ENCODE results near the gene BCAR3.
"Not testable (repeated sequence)": the region's sequence is repeated elsewhere in the genome, so short reads cannot be mapped to it uniquely, and the experiment has no call there.

The BCAR3 gene

DNA sequence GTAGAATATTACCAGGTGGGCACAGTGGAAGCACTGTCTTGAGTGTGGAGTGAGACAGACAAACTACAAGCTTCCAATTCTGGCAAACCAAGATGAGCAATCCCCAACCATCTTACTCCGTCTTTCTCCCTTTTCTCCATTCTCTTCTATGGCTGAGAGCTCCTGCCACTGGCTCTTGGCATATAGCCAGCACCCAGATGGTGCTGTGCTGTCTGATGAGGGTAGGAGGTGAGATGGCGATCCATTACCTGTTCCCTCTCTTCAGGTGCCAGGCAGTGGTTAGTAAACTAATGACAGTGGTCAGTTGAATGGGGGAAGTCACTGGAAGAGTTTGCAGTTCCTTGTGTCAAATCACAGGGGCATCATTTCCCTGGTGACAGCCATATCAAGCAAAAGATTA, 125.3 kb downstream of the BCAR3 start:
- ChIA-PET CTCF (no interaction called here), POLR2A (no interaction called here)
- H3K36me3 ChIP-seq (ENCODE audit: control insufficient read depth in 2 of 2, insufficient read depth in 1 of 2, low read length in 2 of 2) = peaks cover 0 to 14% of the 10 kb centered on the region in 2 experiments; a peak in 2 of 3 replicates
- H3K9me3 ChIP-seq (ENCODE audit: control insufficient read depth, insufficient read depth, low read depth, low read length) = no peaks in the 10 kb centered on the region
- H3K27ac ChIP-seq (ENCODE audit: extremely low read depth, low read depth, low read length) = no peak overlapping the region
- peaks cover 23% of the 10 kb centered on the region for H3K4me1 ChIP-seq (ENCODE audit: control insufficient read depth, insufficient read depth, low read length)
- no peak overlapping the region for H3K4me3 ChIP-seq (ENCODE audit: low read depth, low read length)
- TF ChIP-seq ZNF791 (tag by site-specific recombination; IDR thresholded peaks at IDR 0.05) (no peak), ZNF610 (tag by site-specific recombination; IDR thresholded peaks at IDR 0.05; ENCODE audit: borderline replicate concordance) (no peak), KLF10 (tag by site-specific recombination; IDR thresholded peaks at IDR 0.05) (no peak), ZNF398 (tag by site-specific recombination; IDR thresholded peaks at IDR 0.05) (no peak)

DNA sequence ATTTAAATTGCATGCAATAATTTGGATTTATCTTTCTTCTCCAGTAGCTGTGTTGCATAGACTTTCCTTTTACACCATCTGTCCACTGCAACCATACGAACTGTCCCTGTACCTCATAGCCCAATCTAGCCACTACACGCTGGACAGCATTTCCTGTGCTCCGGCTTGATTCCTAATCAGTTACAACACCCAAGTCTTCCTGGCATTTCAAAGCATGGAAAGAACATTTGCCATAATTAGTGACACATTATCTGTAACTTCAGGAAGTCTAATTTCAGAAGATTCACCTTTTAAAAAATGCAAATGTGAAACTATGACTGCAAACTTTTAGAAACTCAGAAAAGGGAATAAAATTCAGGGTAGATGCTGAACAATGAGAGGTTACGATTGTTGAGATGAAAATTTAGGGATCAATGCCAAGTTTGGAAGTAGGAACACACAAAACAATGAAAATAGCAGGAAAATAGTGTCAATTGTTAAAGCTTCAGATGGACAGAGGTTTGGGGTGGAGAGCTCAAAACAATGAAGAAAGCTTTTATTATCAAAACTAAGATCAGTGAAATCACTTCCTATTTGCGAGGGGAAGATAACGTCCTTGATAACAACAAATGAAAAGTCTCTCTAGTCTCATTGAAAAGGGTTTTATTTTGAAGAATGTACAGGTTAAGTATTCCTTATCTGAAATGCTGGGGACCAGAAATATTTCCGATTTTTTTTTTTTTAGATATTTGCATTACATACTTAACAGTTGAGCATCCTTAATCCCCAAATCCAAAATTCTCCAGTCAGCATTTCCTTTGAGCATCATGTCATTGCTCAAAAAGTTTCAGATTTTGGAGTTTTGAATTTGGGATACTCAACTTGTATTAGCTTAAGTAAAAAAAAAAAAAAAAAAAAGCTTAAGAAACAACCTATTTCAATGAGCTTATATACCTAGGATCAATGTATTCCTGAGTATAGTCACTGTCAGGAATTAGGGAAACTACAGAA, 126.5 kb downstream of the BCAR3 start:
- no peak overlapping the region for H3K4me3 ChIP-seq (ENCODE audit: low read depth, low read length)
- CTCF ChIA-PET = interaction anchor here (0.6 to 0.7 kb wide), 2 partner anchors 82 to 615 kb away, joined by 3 read pairs; no protein-coding TSS in a partner anchor
- 0 out of 2 replicates have a peak, but pooled peaks have one; percentile 36 for TF ChIP-seq ZNF10 (tag by site-specific recombination; IDR thresholded peaks at IDR 0.05)
- TF ChIP-seq, protein P1, sequence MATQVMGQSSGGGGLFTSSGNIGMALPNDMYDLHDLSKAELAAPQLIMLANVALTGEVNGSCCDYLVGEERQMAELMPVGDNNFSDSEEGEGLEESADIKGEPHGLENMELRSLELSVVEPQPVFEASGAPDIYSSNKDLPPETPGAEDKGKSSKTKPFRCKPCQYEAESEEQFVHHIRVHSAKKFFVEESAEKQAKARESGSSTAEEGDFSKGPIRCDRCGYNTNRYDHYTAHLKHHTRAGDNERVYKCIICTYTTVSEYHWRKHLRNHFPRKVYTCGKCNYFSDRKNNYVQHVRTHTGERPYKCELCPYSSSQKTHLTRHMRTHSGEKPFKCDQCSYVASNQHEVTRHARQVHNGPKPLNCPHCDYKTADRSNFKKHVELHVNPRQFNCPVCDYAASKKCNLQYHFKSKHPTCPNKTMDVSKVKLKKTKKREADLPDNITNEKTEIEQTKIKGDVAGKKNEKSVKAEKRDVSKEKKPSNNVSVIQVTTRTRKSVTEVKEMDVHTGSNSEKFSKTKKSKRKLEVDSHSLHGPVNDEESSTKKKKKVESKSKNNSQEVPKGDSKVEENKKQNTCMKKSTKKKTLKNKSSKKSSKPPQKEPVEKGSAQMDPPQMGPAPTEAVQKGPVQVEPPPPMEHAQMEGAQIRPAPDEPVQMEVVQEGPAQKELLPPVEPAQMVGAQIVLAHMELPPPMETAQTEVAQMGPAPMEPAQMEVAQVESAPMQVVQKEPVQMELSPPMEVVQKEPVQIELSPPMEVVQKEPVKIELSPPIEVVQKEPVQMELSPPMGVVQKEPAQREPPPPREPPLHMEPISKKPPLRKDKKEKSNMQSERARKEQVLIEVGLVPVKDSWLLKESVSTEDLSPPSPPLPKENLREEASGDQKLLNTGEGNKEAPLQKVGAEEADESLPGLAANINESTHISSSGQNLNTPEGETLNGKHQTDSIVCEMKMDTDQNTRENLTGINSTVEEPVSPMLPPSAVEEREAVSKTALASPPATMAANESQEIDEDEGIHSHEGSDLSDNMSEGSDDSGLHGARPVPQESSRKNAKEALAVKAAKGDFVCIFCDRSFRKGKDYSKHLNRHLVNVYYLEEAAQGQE (tag by site-specific recombination; IDR thresholded peaks at IDR 0.05) = peak; percentile 76
- TF ChIP-seq ZBTB44 (tag by site-specific recombination; IDR thresholded peaks at IDR 0.05) = no peak
- peaks cover 23% of the 10 kb centered on the region for H3K4me1 ChIP-seq (ENCODE audit: control insufficient read depth, insufficient read depth, low read length)
- H3K36me3 ChIP-seq (ENCODE audit: control insufficient read depth in 2 of 2, insufficient read depth in 1 of 2, low read length in 2 of 2) = peaks cover 0 to 15% of the 10 kb centered on the region in 2 experiments; a peak in 1 of 3 replicates
- no peak overlapping the region for H3K27ac ChIP-seq (ENCODE audit: extremely low read depth, low read depth, low read length)
- no peaks in the 10 kb centered on the region for H3K9me3 ChIP-seq (ENCODE audit: control insufficient read depth, insufficient read depth, low read depth, low read length)
- POLR2A ChIA-PET = no interaction called here

GRCh38 chr1:93553886-93554490, 127.6 kb downstream of the BCAR3 start:
- H3K4me3 ChIP-seq (ENCODE audit: low read depth, low read length); H3K9me3 ChIP-seq (ENCODE audit: control insufficient read depth, insufficient read depth, low read depth, low read length); H3K27ac ChIP-seq (ENCODE audit: extremely low read depth, low read depth, low read length): not testable (repeated sequence)
- peaks cover 23% of the 10 kb centered on the region for H3K4me1 ChIP-seq (ENCODE audit: control insufficient read depth, insufficient read depth, low read length)
- ChIA-PET POLR2A (interaction anchor here (1.1 kb wide), 1 partner anchor 38 kb away, joined by 3 read pairs; no protein-coding TSS in a partner anchor), CTCF (interaction anchor here (0.6 kb wide), 1 partner anchor 81 kb away, joined by 3 read pairs; no protein-coding TSS in a partner anchor)
- peaks cover 0 to 19% of the 10 kb centered on the region in 2 experiments; a peak in 2 of 3 replicates for H3K36me3 ChIP-seq (ENCODE audit: control insufficient read depth in 2 of 2, insufficient read depth in 1 of 2, low read length in 2 of 2)
- TF ChIP-seq SCRT2 (tag by site-specific recombination; IDR thresholded peaks at IDR 0.05) = peak; percentile 16; the same call in 1 of the 2 replicates
- peak; percentile 86 for TF ChIP-seq ZNF843 (tag by site-specific recombination; IDR thresholded peaks at IDR 0.05)
- peak; percentile 75 for TF ChIP-seq IKZF3 (tag by site-specific recombination; IDR thresholded peaks at IDR 0.05)
- TF ChIP-seq OVOL3 (tag by site-specific recombination; IDR thresholded peaks at IDR 0.05) = peak; percentile 91
- peak; percentile 98 for TF ChIP-seq FEZF1 (tag by site-specific recombination; IDR thresholded peaks at IDR 0.05)
- 0 out of 2 replicates have a peak, but pooled peaks have one; percentile 34 for TF ChIP-seq ZNF692 (tag by site-specific recombination; IDR thresholded peaks at IDR 0.05)
- TF ChIP-seq ZNF600 (tag by site-specific recombination; IDR thresholded peaks at IDR 0.05) = 0 out of 2 replicates have a peak, but pooled peaks have one; percentile 32
- TF ChIP-seq KLF8 (tag by site-specific recombination; IDR thresholded peaks at IDR 0.05) = peak; percentile 58
- 0 out of 2 replicates have a peak, but pooled peaks have one; percentile 19 for TF ChIP-seq ZFHX2 (tag by site-specific recombination; conservative IDR thresholded peaks at IDR 0.05)
- 0 out of 2 replicates have a peak, but pooled peaks have one; percentile 9 for TF ChIP-seq BCL6B (tag by site-specific recombination; IDR thresholded peaks at IDR 0.05)
- TF ChIP-seq TCF7L2 (IDR thresholded peaks at IDR 0.05; ENCODE audit: borderline replicate concordance, low read depth, low read length) = peak; percentile 43; the same call in 1 of the 2 replicates
